H7 (cell line): ENCODE data around the gene SIRPB2. TPM values are rescaled to one million over a fixed set of nuclear protein-coding genes. Genes with fewer than 3 reads are reported as not detected.

ENCODE experiments used
- DNase-seq: peaks from one replicate; pipeline ENCODE4 v3.0.0; 2012
- H3K27me3 ChIP-seq: 2 replicates; pipeline ENCODE4 v1.6.0; 2011; ENCODE audit warnings: mild to moderate bottlenecking, low read length; ENCODE audit not compliant: control insufficient read depth, insufficient read depth
- H3K36me3 ChIP-seq: replicated peaks from 2 replicates; pipeline ENCODE4 v1.5.1; 2011; ENCODE audit warnings: low read length; ENCODE audit not compliant: control insufficient read depth, insufficient read depth
- H3K4me3 ChIP-seq: 2 replicates; pipeline ENCODE4 v1.5.1; 2011; ENCODE audit warnings: low read depth, mild to moderate bottlenecking, control low read depth, low read length, moderate library complexity; ENCODE audit not compliant: insufficient read depth
- total RNA-seq: library from RNA; depleted of rRNA; stranded (reverse); fragments of >200 nt; shearing (Covaris generic); gene quantifications from 2 replicates; pipeline ENCODE4 v1.2.3, GENCODE V29; 2014; rRNA removed

SIRPB2 gene
- total RNA-seq, 1 experiment from 2014 or later, result not detected

GRCh38 chr20:1430004-1430451 is 61.2 kb downstream of the SIRPB2 start:
- H3K4me3 ChIP-seq, result no peak overlapping the region
- DNase-seq, result no peak
- no peaks in the 10 kb centered on the region for H3K36me3 ChIP-seq
- H3K27me3 ChIP-seq, result no peaks in the 10 kb centered on the region

GRCh38 chr20:1429143-1429728 is 62.0 kb downstream of the SIRPB2 start:
- H3K27me3 ChIP-seq, result no peaks in the 10 kb centered on the region
- H3K36me3 ChIP-seq, result no peaks in the 10 kb centered on the region
- DNase-seq, result no peak
- H3K4me3 ChIP-seq, result no peak overlapping the region

- peak; percentile 53 for DNase-seq
- Histone ChIP-seq H3K4me3 (no peak overlapping the region), H3K36me3 (no peaks in the 10 kb centered on the region), H3K27me3 (no peaks in the 10 kb centered on the region)
Observed at GRCh38 chr20:1427457-1428054, 63.7 kb downstream of the SIRPB2 start.

GRCh38 chr20:1426231-1426849 is 64.9 kb downstream of the SIRPB2 start:
- no peak for DNase-seq
- Histone ChIP-seq H3K36me3 (no peaks in the 10 kb centered on the region), H3K4me3 (no peak overlapping the region), H3K27me3 (no peaks in the 10 kb centered on the region)

Other genes starting within 250 kb of the SIRPB2 start
- gene SNPH, start 225.1 kb downstream of the SIRPB2 start, total RNA-seq, result 2.6 and 4.0 TPM in 2 replicates
- gene SDCBP2, start 162.3 kb downstream of the SIRPB2 start, total RNA-seq, result 1.1 and 1.9 TPM in 2 replicates
- gene FKBP1A, start 98.4 kb downstream of the SIRPB2 start, total RNA-seq, result 132 and 136 TPM in 2 replicates
- 18.9 and 24.2 TPM in 2 replicates for gene NSFL1C, start 24.6 kb downstream of the SIRPB2 start, total RNA-seq
- gene SIRPD, start 66.3 kb upstream of the SIRPB2 start, total RNA-seq, result not detected in 2 replicates
- not detected in 2 replicates for gene SIRPB1, start 128.6 kb upstream of the SIRPB2 start, total RNA-seq
- gene SIRPG, start 166.4 kb upstream of the SIRPB2 start, total RNA-seq, result not detected in 2 replicates